Measurements from ENCODE around the gene SLCO2B1. TPM values are rescaled to one million over a fixed set of nuclear protein-coding genes. Genes with fewer than 3 reads are reported as not detected.
"Not testable (repeated sequence)": the region's sequence is repeated elsewhere in the genome, so short reads cannot be mapped to it uniquely, and the experiment has no call there.

SLCO2B1 gene, protein sequence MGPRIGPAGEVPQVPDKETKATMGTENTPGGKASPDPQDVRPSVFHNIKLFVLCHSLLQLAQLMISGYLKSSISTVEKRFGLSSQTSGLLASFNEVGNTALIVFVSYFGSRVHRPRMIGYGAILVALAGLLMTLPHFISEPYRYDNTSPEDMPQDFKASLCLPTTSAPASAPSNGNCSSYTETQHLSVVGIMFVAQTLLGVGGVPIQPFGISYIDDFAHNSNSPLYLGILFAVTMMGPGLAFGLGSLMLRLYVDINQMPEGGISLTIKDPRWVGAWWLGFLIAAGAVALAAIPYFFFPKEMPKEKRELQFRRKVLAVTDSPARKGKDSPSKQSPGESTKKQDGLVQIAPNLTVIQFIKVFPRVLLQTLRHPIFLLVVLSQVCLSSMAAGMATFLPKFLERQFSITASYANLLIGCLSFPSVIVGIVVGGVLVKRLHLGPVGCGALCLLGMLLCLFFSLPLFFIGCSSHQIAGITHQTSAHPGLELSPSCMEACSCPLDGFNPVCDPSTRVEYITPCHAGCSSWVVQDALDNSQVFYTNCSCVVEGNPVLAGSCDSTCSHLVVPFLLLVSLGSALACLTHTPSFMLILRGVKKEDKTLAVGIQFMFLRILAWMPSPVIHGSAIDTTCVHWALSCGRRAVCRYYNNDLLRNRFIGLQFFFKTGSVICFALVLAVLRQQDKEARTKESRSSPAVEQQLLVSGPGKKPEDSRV
- 1.3 TPM for polyA plus RNA-seq (2012; ENCODE audit: insufficient read depth, insufficient read length, low read depth)

DNA sequence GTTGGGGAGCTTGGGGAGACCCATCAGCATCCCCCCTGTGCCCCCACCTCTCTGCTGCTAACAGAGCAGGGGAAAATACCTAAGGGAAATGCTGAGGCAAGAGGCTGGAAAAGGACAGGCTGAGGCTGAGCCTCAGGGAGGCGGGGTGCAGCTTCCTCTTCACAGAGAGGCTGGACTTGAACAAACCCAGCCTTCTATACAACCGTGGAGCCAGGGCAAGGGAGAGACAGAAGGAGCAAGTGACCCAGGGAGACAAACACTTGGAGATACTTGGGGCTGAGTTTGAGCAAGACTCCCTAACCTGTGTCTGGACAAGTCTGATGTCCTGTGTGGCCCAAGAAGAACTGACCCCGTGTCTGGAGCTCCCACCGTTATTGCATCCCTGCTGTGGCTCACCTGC lies at the start of gene SLCO2B1:
Gene SLCO2B1 (plus strand): TSS at position 229 of the 400 bp plus-strand sequence. CDS start 275 bp downstream, outside the sequence.
- H3K36me3 ChIP-seq = no peaks in the 10 kb centered on the region
- no peak within 1 kb of the TSS for H3K4me3 ChIP-seq (ENCODE audit: low read depth, low read length)
- TF ChIP-seq, protein P1, sequence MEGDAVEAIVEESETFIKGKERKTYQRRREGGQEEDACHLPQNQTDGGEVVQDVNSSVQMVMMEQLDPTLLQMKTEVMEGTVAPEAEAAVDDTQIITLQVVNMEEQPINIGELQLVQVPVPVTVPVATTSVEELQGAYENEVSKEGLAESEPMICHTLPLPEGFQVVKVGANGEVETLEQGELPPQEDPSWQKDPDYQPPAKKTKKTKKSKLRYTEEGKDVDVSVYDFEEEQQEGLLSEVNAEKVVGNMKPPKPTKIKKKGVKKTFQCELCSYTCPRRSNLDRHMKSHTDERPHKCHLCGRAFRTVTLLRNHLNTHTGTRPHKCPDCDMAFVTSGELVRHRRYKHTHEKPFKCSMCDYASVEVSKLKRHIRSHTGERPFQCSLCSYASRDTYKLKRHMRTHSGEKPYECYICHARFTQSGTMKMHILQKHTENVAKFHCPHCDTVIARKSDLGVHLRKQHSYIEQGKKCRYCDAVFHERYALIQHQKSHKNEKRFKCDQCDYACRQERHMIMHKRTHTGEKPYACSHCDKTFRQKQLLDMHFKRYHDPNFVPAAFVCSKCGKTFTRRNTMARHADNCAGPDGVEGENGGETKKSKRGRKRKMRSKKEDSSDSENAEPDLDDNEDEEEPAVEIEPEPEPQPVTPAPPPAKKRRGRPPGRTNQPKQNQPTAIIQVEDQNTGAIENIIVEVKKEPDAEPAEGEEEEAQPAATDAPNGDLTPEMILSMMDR (IDR thresholded peaks at IDR 0.05; ENCODE audit: low read depth, low read length) = no peak
- no peaks in the 10 kb centered on the region for H3K27me3 ChIP-seq
- H3K9me3 ChIP-seq = no peaks in the 10 kb centered on the region
- DNase-seq = no peak
- peaks cover 28% of the 10 kb centered on the region for H3K4me1 ChIP-seq

DNA sequence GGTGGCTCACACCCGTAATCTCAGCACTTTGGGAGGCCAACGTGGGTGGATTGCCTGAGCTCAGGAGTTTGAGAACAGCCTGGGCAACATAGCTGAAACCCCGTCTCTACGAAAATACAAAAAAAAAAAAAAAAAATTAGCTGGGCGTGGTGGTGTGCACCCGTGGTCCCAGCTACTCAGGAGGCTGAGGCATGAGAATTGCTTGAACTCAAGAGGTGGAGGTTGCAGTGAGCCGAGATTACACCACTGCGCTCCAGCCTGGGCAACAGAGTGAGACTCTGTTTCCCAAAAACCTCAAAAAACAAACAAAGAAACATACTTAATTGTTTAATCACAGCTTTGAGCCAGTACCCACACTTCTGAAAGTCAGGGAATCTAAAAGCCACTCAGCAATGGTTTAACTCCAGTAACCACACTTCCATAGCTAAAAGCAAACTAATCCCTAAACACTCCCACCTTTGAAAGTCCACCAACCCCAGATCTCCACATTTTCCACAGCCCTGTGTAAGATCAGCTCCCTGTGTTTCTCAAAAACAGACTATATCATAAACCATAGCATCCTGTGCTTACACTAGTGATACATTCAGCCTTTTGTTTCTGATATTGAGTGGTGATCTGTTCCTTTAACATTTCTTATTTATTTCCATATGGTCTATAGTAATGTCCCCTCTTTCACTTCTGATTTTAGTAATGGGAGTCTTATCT lies 49.3 kb upstream of the SLCO2B1 start:
- H3K27me3 ChIP-seq = no peaks in the 10 kb centered on the region
- no peak overlapping the region for H3K4me3 ChIP-seq (ENCODE audit: low read depth, low read length)
- peaks cover 5% of the 10 kb centered on the region for H3K4me1 ChIP-seq
- no peaks in the 10 kb centered on the region for H3K36me3 ChIP-seq
- no peak for DNase-seq
- H3K9me3 ChIP-seq = no peaks in the 10 kb centered on the region
- TF ChIP-seq, protein P1 (IDR thresholded peaks at IDR 0.05; ENCODE audit: low read depth, low read length) = no peak

DNA sequence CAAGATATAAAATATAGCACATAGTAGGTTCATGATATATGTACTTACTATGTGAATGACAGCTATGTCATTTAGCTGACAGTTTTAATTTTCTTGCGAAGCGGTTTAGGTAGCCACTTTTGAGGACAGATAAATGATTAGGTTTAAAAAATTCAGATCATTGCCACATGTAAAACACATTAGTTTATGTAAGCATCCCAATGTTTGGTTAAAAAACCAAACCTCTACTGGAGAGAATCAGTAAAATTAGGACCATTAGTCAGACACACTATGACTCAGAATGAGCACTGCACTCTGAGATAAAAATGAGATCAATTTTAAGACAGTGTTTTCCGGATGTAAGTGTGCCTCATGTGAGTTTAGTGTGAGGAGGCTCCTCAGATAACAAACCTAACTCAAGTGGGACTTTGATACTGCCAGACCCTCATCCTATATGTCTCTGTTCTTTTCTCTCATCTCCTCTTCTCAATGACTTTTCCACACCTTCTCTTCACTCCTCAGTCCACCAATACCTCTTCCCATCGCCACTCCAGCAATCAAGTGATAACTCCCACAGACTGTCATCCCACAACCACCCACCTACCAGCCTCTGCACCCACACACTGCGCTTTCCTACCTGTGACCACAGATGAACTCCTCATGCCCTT lies 47.4 kb upstream of the SLCO2B1 start:
- H3K4me3 ChIP-seq (ENCODE audit: low read depth, low read length) = no peak overlapping the region
- TF ChIP-seq, protein P1 (IDR thresholded peaks at IDR 0.05; ENCODE audit: low read depth, low read length) = no peak
- peaks cover 5% of the 10 kb centered on the region for H3K4me1 ChIP-seq
- no peaks in the 10 kb centered on the region for H3K36me3 ChIP-seq
- no peaks in the 10 kb centered on the region for H3K9me3 ChIP-seq
- H3K27me3 ChIP-seq = no peaks in the 10 kb centered on the region
- DNase-seq = no peak

DNA sequence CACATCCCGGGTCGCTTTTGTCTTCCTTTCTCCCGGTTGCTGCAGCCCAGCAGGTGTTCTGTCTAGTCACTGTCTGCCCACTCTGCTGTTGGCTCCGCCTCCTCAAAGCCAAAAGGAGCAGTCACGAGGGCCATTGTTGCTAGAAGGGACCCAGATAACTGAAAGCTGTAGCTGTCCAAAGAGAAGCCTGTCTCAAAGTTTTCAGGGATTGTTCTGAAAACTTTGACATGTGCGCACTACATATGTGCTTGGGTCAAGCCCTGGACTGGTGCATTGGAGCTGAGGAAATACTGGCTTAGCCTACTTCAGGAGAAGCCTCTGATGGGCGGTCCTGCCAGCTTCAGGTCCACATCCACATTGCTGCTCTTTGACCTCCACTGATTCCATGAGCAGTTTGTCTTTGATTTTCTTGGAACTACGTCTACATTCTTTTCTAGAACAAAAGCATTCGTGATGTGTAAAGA lies 45.4 kb upstream of the SLCO2B1 start:
- Histone ChIP-seq H3K36me3 (no peaks in the 10 kb centered on the region), H3K4me3 (ENCODE audit: low read depth, low read length) (no peak overlapping the region)
- DNase-seq = peak; percentile 56

DNA sequence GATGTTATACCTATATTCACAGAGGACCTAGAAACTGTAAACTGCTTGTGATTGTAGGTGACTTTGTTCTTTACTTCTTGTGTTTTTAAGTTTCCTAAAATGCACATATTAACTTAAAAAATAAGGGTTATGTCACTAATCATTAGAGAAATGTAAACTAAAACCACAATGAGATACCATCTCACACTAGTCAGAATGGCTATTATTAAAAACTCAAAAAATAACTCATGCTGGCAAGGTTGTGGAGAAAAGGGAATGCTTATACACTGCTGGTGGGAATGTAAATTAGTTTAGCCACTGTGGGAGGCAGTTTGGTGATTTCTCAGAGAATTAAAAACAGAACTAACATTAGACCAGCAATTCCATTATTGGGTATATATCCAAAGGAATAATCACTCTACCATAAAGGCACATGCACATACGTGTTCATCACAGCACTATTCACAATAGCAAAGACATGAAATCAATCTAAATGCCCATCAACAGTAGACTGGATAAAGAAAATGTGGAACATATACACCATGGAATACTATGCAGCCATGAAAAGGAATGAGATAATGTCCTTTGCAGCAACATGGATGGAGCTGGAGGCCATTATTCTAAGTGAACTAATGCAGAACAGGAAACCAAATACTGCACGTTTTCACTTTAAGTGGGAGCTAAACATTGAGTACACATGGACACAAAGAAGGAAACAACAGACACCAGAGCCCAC lies 44.8 kb upstream of the SLCO2B1 start:
- DNase-seq; H3K4me1 ChIP-seq; H3K9me3 ChIP-seq; H3K4me3 ChIP-seq (ENCODE audit: low read depth, low read length); H3K36me3 ChIP-seq; H3K27me3 ChIP-seq: not testable (repeated sequence)

More for the DNA sequence above, 45.4 kb upstream of the SLCO2B1 start:
- Histone ChIP-seq H3K4me1 (peaks cover under 1% of the 10 kb centered on the region; the same call in 1 of the 2 replicates), H3K9me3 (no peaks in the 10 kb centered on the region), H3K27me3 (no peaks in the 10 kb centered on the region)
- TF ChIP-seq, protein P1 (IDR thresholded peaks at IDR 0.05; ENCODE audit: low read depth, low read length) = no peak
